ACHN (cell line): ENCODE measurements around the gene SOAT1.
A peak's percentile ranks its signal among the peaks of the same experiment; 100 is the strongest.
"Not testable (repeated sequence)": the region's sequence is repeated elsewhere in the genome, so short reads cannot be mapped to it uniquely, and the experiment has no call there.

Source experiments
- DNase-seq: peaks from one replicate; pipeline ENCODE4 v3.0.0-alpha.2; 2015
- in situ Hi-C: cut with HindIII; loops from 2 replicates; pipeline ENCODE4 v1.10.0; 2017; ENCODE audit warnings: low sequenced_read_pairs, low pct_ligation_motif_present, low pct_unique_long_range_greater_than_20kb

Gene SOAT1

DNA sequence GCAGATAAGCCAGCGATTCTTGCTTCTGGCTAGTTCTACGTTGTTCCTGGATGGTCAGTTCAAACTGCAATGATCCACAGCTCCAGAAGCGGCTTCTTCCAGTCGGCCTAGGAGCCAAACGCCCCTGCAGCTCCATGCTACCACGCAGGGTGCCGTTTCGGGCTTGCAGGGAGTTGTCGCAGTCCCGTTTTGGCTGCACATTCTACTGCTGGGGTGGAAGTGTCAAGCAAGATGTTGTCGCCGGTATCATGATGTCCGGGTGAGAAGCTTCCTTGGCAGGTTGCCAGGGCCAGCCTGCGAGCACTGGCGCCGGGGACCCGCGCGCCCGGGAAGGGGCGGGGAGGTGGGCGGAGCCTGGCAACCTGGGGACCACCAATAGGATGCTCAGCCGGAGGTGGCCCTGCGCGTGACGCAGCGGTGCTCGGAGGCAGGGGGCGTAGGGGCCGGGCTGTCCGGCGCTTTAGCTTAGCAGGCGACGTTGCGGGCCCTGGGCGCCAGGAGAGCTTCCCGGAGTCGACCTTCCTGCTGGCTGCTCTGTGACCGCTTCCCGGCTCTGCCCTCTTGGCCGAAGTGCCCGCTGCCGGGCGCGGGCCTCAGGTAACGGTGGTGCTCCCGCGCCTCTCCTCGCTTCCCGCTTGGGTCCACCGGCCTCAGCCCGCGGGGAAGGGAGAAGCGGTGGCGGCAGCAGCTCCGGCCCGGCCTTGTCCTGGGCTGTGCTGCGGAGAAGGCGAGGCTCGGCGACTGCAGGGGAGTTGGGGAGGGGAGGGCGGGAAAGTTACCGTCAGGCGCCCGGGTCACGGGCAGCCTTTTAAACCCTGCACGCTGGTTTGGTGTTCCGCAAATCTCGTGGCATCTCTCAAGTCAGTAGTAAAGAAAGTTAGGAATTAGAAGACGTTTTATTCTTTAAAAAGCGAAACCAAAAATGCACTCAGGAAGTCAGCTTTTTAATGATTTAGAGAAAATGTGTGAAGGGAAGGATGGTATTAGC lies at the start of gene SOAT1:
SOAT1 (plus strand) TSS at position 458 of the 988 bp plus-strand sequence. CDS start 8,888 bp downstream, outside the sequence.
- in situ Hi-C loops, result no loop called here
- DNase-seq, result peak; percentile 95

DNA sequence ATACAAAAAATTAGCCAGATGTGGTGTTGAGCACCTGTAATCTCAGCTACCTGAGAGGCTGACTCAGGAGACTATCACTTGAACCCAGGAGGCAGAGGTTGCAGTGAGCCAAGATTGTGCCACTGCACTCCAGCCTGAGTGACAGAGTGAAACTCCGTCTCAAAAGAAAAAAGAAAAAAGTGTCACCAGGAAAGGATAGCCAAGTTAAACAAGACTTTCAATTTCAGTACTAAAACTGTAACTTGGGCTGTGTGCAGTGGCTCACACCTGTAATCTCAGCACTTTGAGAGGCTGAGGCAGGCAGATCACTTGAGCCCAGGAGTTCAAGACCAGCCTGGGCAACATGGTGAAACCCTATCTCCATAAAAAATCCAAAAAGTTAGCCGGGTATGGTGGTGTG lies 48.2 kb upstream of the SOAT1 start:
- in situ Hi-C loops, DNase-seq: not testable (repeated sequence)

DNA sequence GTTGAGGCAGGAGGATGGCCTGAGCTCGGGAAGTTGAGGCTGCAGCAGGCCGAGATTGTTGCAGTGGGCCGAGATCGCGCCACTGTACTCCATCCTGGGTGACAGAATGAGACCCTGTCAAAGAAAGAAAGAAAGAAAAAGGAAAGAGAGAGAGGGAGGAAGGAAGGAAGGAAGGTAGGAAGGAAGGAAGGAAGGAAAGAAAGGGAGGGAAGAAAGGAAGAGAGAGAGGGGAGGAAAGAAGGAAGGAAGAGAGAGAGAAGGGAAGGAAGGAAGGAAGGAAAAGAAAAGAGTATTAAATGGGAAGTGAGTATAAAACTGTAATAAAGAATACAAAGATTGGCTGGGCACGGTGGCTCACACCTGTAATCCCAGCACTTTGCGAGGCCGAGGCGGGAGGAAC lies 45.7 kb upstream of the SOAT1 start:
- in situ Hi-C loops, result no loop called here
- no peak for DNase-seq

DNA sequence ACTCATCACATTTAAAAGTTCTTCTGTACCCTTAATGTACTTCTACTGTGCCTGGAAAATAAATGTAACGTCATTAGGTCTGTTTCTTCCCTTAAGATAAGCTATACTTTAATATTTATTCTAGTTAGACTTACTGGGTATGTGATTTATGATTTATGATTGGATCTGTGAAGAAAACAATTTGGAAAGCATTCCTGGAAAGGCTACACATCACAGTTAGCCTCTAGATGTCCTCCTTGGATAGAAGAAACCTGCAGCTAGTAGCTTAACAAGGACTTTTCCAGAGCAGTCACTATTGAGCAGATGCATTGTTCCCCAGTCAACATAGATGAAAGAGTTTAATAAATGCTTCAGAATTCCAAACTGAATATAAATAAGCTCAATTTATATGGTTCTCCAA lies 41.9 kb upstream of the SOAT1 start:
- DNase-seq, result peak; percentile 51
- in situ Hi-C loops, result no loop called here

DNA sequence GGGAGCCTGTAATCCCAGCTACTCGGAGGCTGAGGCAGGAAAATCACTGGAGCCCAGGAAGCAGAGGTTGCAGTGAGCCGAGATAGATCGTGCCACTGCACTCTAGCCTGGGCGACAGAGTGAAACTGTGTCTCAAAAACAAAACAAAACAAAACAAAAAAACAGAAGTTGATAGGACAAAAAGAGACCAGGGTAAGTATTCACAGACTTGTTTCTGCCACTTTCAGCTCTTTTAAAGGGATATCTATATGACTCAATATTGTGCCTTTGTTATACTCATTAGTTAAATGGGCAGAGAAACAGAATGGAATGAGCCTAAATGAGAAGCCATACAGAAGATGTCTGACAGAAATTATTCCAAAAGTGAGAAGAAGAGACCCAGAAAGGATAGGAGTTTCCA lies 41.0 kb upstream of the SOAT1 start:
- DNase-seq, result no peak
- in situ Hi-C loops, result no loop called here

DNA sequence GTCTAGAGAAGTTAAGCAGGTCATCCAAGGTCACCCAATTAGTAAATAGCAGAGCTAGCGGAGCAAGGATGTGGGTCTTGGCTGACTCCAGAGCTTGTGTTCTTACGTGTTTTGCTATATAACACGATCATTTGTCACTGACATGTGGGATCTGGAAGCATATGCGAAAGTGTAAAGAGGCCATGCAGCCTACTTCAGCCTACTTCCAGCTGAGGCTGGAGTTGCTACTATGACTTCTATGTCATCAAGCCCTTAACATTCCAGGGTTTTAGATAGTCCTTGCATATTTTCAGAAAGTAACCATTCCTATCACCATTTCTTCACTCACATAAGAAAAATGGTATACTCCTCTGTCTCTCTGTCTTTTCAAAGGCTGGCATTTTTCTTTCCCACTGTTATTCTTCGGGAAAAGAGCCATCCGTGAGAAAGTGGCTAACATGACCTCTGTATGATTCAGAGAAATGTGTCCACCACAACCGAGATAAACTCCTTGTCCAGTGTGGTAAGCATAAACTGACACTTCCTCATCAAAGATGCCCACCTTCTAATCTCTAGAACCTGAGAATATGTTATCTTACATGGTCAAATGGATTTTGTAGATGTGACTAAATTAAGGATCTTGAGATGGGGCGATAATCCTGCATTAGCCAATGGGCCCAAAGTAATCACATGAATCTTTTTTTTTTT lies 40.2 kb upstream of the SOAT1 start:
- no peak for DNase-seq
- in situ Hi-C loops, result no loop called here

DNA sequence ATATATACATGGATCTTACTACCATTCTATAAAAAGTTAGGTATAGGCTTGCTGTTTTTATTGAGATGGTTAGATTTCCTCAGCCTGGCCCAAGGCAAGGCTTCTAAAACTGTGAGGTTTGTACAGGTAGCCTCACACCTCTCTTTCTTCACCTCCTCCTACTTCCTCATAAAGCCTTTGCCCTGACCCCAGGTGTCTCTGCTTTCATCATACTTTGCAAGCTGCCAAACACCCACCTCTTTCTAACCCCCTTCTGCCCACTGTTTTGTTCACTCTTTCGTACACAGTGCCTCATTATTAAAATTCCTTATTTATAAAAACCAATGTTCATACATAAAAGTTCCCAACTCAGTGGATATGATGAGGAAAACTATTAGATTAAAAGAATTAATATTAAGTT lies 31.4 kb upstream of the SOAT1 start:
- in situ Hi-C loops, result no loop called here
- DNase-seq, result no peak

DNA sequence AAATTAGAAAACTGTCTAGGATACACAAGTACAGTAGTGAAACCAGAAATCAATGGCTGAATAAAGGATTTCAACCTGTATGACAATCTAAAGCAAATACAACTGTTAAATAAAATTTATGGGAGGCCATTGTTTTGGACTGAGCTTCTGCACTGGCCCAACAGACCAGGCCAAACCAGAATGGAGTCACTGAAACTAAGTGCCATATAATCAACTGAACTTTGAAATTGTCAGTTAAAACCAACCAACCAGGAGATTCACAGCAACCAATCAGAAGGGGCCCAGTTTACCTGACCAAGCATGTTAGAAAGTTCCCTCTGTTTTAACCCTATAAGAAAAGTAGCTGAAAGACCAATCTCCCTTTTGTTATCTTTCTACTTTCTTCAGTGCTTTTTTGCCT lies 30.5 kb upstream of the SOAT1 start:
- no peak for DNase-seq
- in situ Hi-C loops, result no loop called here

DNA sequence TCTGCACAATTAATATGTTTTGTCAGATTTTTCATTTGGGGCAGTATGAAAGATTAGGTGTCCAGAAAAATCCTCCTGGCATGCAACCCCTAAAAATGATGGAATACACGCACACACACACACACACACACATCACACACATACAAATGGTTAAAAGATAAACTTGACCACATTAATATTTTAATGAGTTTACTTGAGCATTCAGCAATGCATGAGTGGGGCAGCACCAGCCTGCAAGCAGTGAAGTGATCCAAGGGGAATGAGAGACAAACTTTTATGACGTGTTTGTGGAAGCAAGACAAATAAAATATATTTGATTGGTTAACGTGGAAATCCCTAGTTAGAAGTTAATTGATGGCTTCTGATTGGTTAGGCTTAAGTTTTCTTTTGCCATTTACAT lies 29.1 kb upstream of the SOAT1 start:
- DNase-seq, result no peak
- in situ Hi-C loops, result no loop called here

DNA sequence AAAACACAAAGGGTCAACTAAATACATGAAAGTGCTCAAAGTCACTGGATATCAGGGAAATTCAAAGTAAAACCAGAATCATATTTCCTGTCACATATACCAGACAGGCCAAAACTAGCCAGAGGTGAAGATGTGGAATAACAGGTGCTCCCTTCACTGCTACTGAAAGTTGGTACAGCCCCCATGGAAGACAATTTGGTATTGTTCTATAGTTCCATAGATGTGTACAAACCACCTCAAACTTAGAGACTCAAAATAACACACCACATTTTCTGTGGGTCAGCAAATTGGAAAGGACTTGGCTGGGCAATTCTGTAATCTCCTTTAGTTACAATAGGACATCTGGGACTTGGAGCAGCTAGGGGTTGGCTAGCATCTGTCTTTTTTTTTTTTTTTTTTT lies 24.5 kb upstream of the SOAT1 start:
- DNase-seq, result no peak
- in situ Hi-C loops, result no loop called here

DNA sequence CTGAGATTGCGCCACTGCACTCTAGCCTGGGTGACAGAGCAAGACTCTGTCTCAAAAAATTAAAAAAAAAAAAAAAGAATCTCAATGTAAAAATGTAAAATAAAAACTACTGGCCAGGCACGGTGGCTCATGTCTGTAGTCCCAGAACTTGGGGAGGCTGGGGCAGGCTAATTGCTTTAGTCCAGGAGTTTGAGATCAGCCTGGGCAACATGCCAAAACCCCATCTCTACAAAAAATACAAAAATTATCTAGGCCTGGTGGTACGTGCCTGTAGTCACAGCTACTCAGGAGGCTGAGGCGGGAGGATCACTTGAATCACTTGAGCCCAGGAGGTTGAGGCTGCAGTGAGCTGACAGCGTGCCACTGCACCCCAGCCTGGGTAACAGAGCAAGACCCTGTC lies 19.2 kb upstream of the SOAT1 start:
- in situ Hi-C loops, DNase-seq: not testable (repeated sequence)

DNA sequence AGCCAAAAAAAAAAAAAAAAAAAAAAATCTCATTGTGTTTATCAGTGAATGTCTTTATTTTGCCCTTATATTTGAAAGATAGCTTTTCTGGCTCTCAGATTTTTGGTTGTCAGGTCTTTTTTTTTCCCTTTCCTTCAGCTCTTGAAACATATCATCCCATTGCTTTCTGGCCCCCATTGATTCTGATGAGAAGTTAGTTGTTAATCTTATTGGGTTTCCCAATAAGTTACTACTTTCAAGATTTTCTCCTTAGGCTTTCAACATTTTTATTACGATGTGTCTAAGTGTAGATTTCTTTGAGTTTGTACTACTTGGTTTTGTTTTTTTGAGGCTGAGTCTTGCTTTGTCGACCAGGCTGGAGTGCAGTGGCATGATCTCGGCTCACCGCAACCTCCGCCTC lies 14.7 kb upstream of the SOAT1 start:
- DNase-seq, result no peak
- in situ Hi-C loops, result no loop called here

DNA sequence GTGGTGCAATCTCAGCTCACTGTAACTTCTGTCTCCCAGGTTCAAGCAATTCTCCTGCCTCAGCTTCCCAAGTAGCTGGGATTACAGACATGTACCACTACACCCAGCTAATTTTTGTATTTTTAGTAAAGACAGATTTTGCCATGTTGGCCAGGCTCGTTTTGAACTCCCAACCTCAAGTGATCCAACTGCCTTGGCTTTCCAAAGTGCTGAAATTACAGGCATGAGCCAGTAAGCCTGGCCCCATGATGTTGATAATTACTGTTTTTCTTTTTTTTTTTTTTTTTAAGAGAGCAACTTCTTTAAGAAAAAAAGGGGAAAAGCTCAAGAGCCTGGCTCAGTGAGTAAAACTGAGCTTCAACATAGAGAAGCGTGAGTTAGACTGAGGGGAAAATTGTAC lies 9.6 kb upstream of the SOAT1 start:
- in situ Hi-C loops, result no loop called here
- DNase-seq, result no peak

DNA sequence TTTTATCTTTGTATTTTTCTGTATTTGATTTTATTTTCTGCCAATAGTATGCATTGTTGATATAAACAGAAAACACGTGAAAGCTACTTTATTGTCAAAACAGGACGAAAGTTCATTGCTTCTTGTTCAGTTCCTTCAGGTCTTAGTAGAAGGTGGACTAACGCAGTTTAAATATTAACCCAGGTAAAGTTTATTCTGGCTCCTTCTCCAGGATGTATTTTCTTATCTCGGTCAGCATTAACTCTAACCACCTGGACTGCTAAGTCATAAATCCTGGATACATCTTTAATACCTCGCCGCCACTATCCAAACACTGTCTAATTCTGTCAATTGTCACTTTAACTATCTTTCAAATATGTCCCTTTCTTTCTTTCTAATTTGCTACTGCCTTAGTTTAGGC lies 5.7 kb upstream of the SOAT1 start:
- in situ Hi-C loops, result no loop called here
- DNase-seq, result peak; percentile 28

DNA sequence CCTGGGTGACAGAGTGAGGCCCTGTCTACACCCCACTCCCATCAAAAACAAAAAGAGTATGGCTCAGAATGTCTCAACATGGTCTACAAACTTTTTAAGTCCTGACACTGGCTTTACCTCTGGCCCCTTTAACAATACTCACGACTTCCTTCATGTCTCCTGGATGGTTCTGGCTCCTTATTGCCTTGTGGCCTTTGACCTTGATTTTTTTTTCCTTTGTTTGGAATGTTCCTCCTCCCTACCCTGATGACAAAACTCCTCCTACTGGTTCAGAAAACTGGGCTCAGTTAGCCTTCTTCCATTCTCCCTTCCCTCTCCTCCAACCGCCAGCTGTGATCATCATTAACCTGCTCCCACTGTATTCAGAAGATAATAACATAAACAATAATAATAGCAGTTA lies 4.6 kb upstream of the SOAT1 start:
- DNase-seq, result no peak
- in situ Hi-C loops, result no loop called here

DNA sequence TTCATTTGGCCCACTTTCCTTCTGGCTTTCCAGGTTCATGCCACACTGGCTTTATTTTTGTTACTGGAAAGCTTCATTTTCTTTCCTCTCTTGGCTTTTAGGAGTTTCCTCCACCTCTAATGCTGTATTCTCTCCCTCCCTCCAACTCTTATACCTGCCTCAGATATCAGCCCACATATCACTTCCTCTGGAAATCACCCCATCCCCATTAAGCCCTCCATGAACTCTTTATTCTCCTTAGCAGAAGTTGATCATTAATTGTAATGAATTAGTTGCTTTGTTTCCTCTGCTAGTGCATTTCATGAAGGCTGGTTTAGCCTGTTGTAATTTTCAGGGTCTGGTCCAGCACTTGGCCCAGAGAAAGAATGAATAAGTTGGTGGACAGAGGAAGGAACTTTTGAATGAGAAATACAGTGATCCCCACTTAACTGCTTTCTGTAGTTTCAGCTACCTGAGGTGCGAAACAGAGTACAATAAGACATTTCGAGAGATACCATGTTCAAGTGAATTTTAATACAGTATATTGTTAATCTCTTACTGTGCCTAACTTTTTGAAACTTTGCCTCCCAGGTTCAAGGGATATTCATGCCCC lies 1.7 kb downstream of the SOAT1 start:
- DNase-seq, result peak; percentile 17
- in situ Hi-C loops, result no loop called here

DNA sequence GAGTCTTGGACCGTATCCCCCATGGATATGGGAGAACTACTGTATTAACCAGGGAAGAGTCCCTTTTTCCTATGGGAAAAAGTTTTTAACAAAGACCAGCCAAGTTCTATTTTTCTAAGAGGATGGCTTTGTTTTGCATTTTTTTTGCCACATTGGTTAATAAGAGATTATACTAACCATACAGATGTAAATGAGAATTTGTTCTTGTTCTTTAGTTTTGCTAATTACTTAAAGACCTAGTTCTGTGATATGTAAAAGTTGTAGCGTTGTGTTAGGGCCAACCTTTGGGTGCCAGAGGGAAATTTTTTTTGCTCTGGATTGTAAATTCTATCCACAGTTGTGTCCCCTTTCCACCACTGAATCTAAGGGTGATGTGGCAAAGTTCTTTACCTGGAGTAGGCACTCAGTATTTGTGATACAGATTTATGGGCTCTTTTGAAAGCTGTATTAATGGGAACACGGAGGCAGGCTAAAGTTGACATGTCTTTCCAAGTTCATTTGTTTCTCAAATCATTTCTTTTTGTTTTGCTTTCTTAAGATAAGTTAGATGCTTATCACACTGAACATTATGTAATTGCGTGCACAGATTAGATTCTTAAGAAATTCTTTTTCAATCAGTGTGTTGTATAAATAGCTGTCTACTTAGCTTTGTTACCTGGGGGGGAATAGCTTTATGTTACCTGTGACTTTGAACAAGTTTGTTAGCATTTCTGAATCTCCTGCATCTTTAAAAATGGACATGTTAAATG lies 2.9 kb downstream of the SOAT1 start:
- in situ Hi-C loops, result no loop called here
- DNase-seq, result no peak

DNA sequence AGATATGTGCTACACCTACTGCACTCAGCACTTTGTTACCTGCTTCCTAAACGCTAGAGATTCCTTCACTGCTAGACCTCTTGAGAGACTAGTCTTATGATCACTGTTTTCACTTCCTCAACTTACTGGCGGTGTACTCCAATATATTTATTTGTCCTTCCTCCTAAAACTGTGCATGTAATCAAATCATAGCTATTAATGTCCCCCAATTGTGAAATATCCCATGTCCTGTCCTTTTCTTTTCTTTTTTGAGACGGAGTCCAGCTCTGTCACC lies 3.4 kb downstream of the SOAT1 start:
- DNase-seq, result no peak
- in situ Hi-C loops, result no loop called here

DNA sequence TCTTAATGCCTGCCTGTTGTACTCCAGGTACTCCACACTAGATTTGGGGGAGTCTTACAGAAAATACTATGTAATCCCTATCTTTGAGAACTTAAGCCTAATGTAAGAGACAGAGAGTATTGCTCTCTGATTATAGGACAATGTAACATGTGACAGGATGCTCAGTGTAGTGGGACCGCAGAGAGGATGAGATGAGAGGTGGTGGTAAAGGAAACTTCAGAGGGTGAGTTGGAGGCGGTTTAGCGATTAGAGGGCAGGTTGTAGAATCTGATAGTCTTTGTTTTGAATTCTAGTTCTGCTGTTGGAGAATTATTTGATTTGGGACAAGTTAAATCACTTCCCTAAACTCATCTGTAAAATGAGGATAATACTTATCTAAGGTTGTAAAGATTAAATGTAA lies 5.4 kb downstream of the SOAT1 start:
- in situ Hi-C loops, result no loop called here
- no peak for DNase-seq
